ENCODE results near the gene TFPI2. TPM values are rescaled to one million over a fixed set of nuclear protein-coding genes. Genes with fewer than 3 reads are reported as not detected.

The TFPI2 gene
- polyA plus RNA-seq (2013, experiment 1 of 2): 6.8 TPM
- 10.8 TPM for polyA plus RNA-seq (2013, experiment 2 of 2)

GRCh38 chr7:93890464-93891068, at the start of gene TFPI2:
Gene TFPI2, minus strand, starts transcription at chr7:93890753. Its CDS starts 75 bp downstream, at chr7:93890678.
- peak within 1 kb of the TSS; percentile 61 for H3K4me3 ChIP-seq (ENCODE audit: low read length)
- H3K27ac ChIP-seq (ENCODE audit: low read depth, low read length): no peak within 1 kb of the TSS
- H3K4me1 ChIP-seq (ENCODE audit: insufficient read depth, low read length): peaks cover 6% of the 10 kb centered on the region
- H3K27me3 ChIP-seq (ENCODE audit: insufficient read depth, low read length): peaks cover 41% of the 10 kb centered on the region
- under 1% methylated on average over 49 of the region's 49 CpGs for WGBS
- peak within 1 kb of the TSS; percentile 59 for H3K9ac ChIP-seq (ENCODE audit: low read depth, low read length)
- no peaks in the 10 kb centered on the region for H3K9me3 ChIP-seq (ENCODE audit: insufficient read depth, low read depth, low read length)
- no peaks in the 10 kb centered on the region for H3K36me3 ChIP-seq (ENCODE audit: insufficient read depth, low read length)

GRCh38 chr7:93938293-93938692, 47.7 kb upstream of the TFPI2 start:
- Histone ChIP-seq H3K9ac (ENCODE audit: low read depth, low read length) (no peak overlapping the region), H3K36me3 (ENCODE audit: insufficient read depth, low read length) (no peaks in the 10 kb centered on the region)

GRCh38 chr7:93937818-93938217, 47.3 kb upstream of the TFPI2 start:
- no peaks in the 10 kb centered on the region for H3K36me3 ChIP-seq (ENCODE audit: insufficient read depth, low read length)
- H3K9me3 ChIP-seq (ENCODE audit: insufficient read depth, low read depth, low read length): no peaks in the 10 kb centered on the region
- H3K4me3 ChIP-seq (ENCODE audit: low read length): no peak overlapping the region
- H3K4me1 ChIP-seq (ENCODE audit: insufficient read depth, low read length): no peaks in the 10 kb centered on the region
- H3K9ac ChIP-seq (ENCODE audit: low read depth, low read length): no peak overlapping the region
- WGBS: 94% methylated on average over 1 of the region's 1 CpG
- no peak overlapping the region for H3K27ac ChIP-seq (ENCODE audit: low read depth, low read length)
- H3K27me3 ChIP-seq (ENCODE audit: insufficient read depth, low read length): no peaks in the 10 kb centered on the region

More at GRCh38 chr7:93938293-93938692, 47.7 kb upstream of the TFPI2 start:
- Histone ChIP-seq H3K27me3 (ENCODE audit: insufficient read depth, low read length) (no peaks in the 10 kb centered on the region), H3K27ac (ENCODE audit: low read depth, low read length) (no peak overlapping the region), H3K9me3 (ENCODE audit: insufficient read depth, low read depth, low read length) (no peaks in the 10 kb centered on the region), H3K4me1 (ENCODE audit: insufficient read depth, low read length) (no peaks in the 10 kb centered on the region), H3K4me3 (ENCODE audit: low read length) (no peak overlapping the region)

GRCh38 chr7:93935102-93935501, 44.5 kb upstream of the TFPI2 start:
- H3K9me3 ChIP-seq (ENCODE audit: insufficient read depth, low read depth, low read length): no peaks in the 10 kb centered on the region
- no peak overlapping the region for H3K27ac ChIP-seq (ENCODE audit: low read depth, low read length)
- WGBS: no CpG with 5 or more reads among the region's 2 CpGs
- H3K36me3 ChIP-seq (ENCODE audit: insufficient read depth, low read length): no peaks in the 10 kb centered on the region
- no peak overlapping the region for H3K4me3 ChIP-seq (ENCODE audit: low read length)
- no peaks in the 10 kb centered on the region for H3K4me1 ChIP-seq (ENCODE audit: insufficient read depth, low read length)
- H3K9ac ChIP-seq (ENCODE audit: low read depth, low read length): no peak overlapping the region
- H3K27me3 ChIP-seq (ENCODE audit: insufficient read depth, low read length): no peaks in the 10 kb centered on the region

DNA sequence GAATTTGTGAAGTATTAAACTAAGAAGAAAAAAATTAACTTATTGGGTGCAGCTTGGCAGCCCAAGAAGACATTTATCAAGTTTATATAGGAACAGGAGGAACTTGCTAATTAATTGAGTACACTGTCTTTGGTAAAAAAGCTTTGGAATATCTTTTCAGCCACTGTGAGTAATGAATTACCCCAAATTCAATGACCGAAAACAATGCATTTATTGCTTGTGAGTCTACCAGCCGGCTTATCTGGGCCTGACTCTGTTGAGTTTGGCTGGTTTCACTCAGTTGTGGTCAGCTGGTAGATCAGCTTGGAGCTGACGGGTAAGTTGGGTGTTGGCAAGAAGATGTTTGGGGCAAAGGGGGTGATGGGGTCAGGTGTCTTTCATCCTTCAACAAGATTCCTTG, 42.6 kb upstream of the TFPI2 start:
- WGBS: 95% methylated on average over 3 of the region's 3 CpGs
- Histone ChIP-seq H3K9me3 (ENCODE audit: insufficient read depth, low read depth, low read length) (no peaks in the 10 kb centered on the region), H3K4me1 (ENCODE audit: insufficient read depth, low read length) (no peaks in the 10 kb centered on the region), H3K27me3 (ENCODE audit: insufficient read depth, low read length) (no peaks in the 10 kb centered on the region), H3K36me3 (ENCODE audit: insufficient read depth, low read length) (no peaks in the 10 kb centered on the region), H3K9ac (ENCODE audit: low read depth, low read length) (no peak overlapping the region), H3K27ac (ENCODE audit: low read depth, low read length) (no peak overlapping the region), H3K4me3 (ENCODE audit: low read length) (no peak overlapping the region)

DNA sequence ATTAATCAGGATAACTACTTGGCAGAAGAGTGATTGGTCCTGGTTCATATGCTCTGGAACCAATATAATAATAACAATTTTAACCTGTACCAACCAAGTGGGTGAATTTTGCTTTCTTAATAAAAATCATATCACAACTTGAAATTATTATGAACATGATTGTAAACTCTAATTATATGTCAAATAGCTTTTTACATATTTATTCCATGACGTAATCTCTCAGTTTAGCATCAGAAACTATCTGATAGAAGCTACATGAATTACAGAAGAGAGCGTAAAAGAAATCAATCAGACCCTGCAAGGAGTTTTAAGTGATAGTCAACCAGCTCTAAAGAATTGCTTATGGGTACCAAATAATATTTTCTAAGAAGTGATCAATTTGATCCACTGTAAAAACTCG, 41.1 kb upstream of the TFPI2 start:
- Histone ChIP-seq H3K36me3 (ENCODE audit: insufficient read depth, low read length) (no peaks in the 10 kb centered on the region), H3K27me3 (ENCODE audit: insufficient read depth, low read length) (no peaks in the 10 kb centered on the region), H3K4me1 (ENCODE audit: insufficient read depth, low read length) (no peaks in the 10 kb centered on the region), H3K9me3 (ENCODE audit: insufficient read depth, low read depth, low read length) (no peaks in the 10 kb centered on the region), H3K4me3 (ENCODE audit: low read length) (no peak overlapping the region), H3K27ac (ENCODE audit: low read depth, low read length) (no peak overlapping the region), H3K9ac (ENCODE audit: low read depth, low read length) (no peak overlapping the region)
- WGBS: 91% methylated on average over 1 of the region's 3 CpGs

- H3K27me3 ChIP-seq (ENCODE audit: insufficient read depth, low read length): no peaks in the 10 kb centered on the region
- WGBS: 86% methylated on average over 3 of the region's 3 CpGs
- H3K4me3 ChIP-seq (ENCODE audit: low read length): no peak overlapping the region
- H3K36me3 ChIP-seq (ENCODE audit: insufficient read depth, low read length): no peaks in the 10 kb centered on the region
- no peaks in the 10 kb centered on the region for H3K9me3 ChIP-seq (ENCODE audit: insufficient read depth, low read depth, low read length)
- H3K9ac ChIP-seq (ENCODE audit: low read depth, low read length): no peak overlapping the region
- peaks cover 4% of the 10 kb centered on the region; the same call in 1 of the 2 replicates for H3K4me1 ChIP-seq (ENCODE audit: insufficient read depth, low read length)
- H3K27ac ChIP-seq (ENCODE audit: low read depth, low read length): no peak overlapping the region
Measured at GRCh38 chr7:93927585-93927984, 37.0 kb upstream of the TFPI2 start.

GRCh38 chr7:93926800-93927199, 36.2 kb upstream of the TFPI2 start:
- Histone ChIP-seq H3K9ac (ENCODE audit: low read depth, low read length) (no peak overlapping the region), H3K4me1 (ENCODE audit: insufficient read depth, low read length) (peaks cover 4% of the 10 kb centered on the region; the same call in 1 of the 2 replicates), H3K36me3 (ENCODE audit: insufficient read depth, low read length) (no peaks in the 10 kb centered on the region), H3K4me3 (ENCODE audit: low read length) (no peak overlapping the region), H3K27ac (ENCODE audit: low read depth, low read length) (no peak overlapping the region), H3K9me3 (ENCODE audit: insufficient read depth, low read depth, low read length) (no peaks in the 10 kb centered on the region), H3K27me3 (ENCODE audit: insufficient read depth, low read length) (no peaks in the 10 kb centered on the region; the same call in 1 of the 2 replicates)
- 96% methylated on average over 1 of the region's 1 CpG for WGBS

DNA sequence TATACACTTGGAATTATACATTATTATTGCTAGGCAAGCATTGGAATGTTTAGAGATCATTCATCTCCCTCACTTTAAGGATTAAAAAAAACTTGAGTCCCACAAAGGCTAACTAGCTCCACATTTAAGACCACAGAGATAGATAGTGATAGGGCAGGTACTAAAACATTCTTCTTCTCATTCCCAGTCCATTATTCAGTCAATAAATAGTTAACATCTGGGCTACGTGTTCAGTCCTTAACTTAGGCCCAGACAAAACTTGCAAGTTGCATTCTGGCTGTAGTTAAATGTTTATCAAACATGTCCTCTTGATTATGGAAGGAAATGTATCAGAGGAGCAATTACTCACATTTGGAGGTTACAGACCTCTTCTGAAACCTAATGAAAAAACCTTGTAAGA, 33.4 kb upstream of the TFPI2 start:
- H3K4me3 ChIP-seq (ENCODE audit: low read length): no peak overlapping the region; the same call in 1 of the 2 replicates
- 79% methylated on average over 1 of the region's 1 CpG for WGBS

GRCh38 chr7:93923296-93923695, 32.7 kb upstream of the TFPI2 start:
- Histone ChIP-seq H3K9me3 (ENCODE audit: insufficient read depth, low read depth, low read length) (no peaks in the 10 kb centered on the region), H3K27ac (ENCODE audit: low read depth, low read length) (no peak overlapping the region), H3K4me3 (ENCODE audit: low read length) (peak overlapping the region; percentile 72; the same call in 1 of the 2 replicates), H3K36me3 (ENCODE audit: insufficient read depth, low read length) (no peaks in the 10 kb centered on the region), H3K4me1 (ENCODE audit: insufficient read depth, low read length) (peaks cover 18% of the 10 kb centered on the region), H3K27me3 (ENCODE audit: insufficient read depth, low read length) (no peaks in the 10 kb centered on the region; the same call in 1 of the 2 replicates), H3K9ac (ENCODE audit: low read depth, low read length) (no peak overlapping the region)
- 92% methylated on average over 6 of the region's 6 CpGs for WGBS

More for the DNA sequence above, 33.4 kb upstream of the TFPI2 start:
- no peak overlapping the region for H3K27ac ChIP-seq (ENCODE audit: low read depth, low read length)
- H3K4me1 ChIP-seq (ENCODE audit: insufficient read depth, low read length): peaks cover 18% of the 10 kb centered on the region
- no peaks in the 10 kb centered on the region for H3K36me3 ChIP-seq (ENCODE audit: insufficient read depth, low read length)
- H3K9me3 ChIP-seq (ENCODE audit: insufficient read depth, low read depth, low read length): no peaks in the 10 kb centered on the region
- H3K27me3 ChIP-seq (ENCODE audit: insufficient read depth, low read length): no peaks in the 10 kb centered on the region; the same call in 1 of the 2 replicates
- no peak overlapping the region for H3K9ac ChIP-seq (ENCODE audit: low read depth, low read length)

GRCh38 chr7:93921607-93922566, 31.3 kb upstream of the TFPI2 start, which contains the start of gene GNG11:
Gene GNG11, plus strand, starts transcription at chr7:93921735. Its CDS starts 403 bp downstream, at chr7:93922138.
- Histone ChIP-seq H3K36me3 (ENCODE audit: insufficient read depth, low read length) (no peaks in the 10 kb centered on the region), H3K4me1 (ENCODE audit: insufficient read depth, low read length) (peaks cover 18% of the 10 kb centered on the region), H3K27me3 (ENCODE audit: insufficient read depth, low read length) (no peaks in the 10 kb centered on the region; the same call in 1 of the 2 replicates), H3K9me3 (ENCODE audit: insufficient read depth, low read depth, low read length) (no peaks in the 10 kb centered on the region), H3K4me3 (ENCODE audit: low read length) (peak within 1 kb of the TSS; percentile 72), H3K9ac (ENCODE audit: low read depth, low read length) (peak within 1 kb of the TSS; percentile 76), H3K27ac (ENCODE audit: low read depth, low read length) (peak within 1 kb of the TSS; percentile 37)
- 5% methylated on average over 39 of the region's 39 CpGs for WGBS

All from HUES64 (cell line).